AG09319 (cell line): ENCODE results near the gene NYAP2.
A peak's percentile ranks its signal among the peaks of the same experiment; 100 is the strongest.

Experiments used
- DNase-seq: peaks from one replicate; pipeline ENCODE4 v3.0.0-alpha.2; 2010; ENCODE audit warnings: low read depth; ENCODE audit errors: extremely low read depth
- TF ChIP-seq, protein P1 (sequence below): IDR thresholded peaks from 2 replicates; pipeline ENCODE4 v1.5.1; 2011; ENCODE audit warnings: low read depth, mild to moderate bottlenecking, inconsistent platforms, low read length, moderate library complexity

NYAP2 gene

DNA sequence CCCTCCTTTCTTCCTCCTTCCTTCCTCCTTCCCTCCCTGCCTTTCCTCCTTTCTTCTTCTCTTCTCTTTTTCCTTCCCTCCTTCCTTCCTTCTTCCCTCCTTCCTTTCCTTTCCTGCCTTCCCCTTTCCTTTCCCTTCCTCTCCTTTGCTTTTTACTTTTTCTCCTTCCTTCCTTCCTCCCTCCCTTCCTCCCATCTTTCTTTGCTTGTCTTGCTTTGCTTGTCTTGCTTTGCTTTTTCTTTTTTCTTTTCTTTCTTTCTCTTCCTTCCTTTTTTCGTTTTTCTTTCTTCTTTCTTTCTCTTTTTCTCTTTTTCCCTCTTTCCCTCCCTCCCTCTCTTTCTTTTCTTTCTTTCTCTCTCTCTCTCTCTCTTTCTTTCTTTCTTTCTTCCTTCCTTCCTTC is 113.0 kb downstream of the NYAP2 start:
- TF ChIP-seq, protein P1, sequence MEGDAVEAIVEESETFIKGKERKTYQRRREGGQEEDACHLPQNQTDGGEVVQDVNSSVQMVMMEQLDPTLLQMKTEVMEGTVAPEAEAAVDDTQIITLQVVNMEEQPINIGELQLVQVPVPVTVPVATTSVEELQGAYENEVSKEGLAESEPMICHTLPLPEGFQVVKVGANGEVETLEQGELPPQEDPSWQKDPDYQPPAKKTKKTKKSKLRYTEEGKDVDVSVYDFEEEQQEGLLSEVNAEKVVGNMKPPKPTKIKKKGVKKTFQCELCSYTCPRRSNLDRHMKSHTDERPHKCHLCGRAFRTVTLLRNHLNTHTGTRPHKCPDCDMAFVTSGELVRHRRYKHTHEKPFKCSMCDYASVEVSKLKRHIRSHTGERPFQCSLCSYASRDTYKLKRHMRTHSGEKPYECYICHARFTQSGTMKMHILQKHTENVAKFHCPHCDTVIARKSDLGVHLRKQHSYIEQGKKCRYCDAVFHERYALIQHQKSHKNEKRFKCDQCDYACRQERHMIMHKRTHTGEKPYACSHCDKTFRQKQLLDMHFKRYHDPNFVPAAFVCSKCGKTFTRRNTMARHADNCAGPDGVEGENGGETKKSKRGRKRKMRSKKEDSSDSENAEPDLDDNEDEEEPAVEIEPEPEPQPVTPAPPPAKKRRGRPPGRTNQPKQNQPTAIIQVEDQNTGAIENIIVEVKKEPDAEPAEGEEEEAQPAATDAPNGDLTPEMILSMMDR: no peak
- no peak for DNase-seq

DNA sequence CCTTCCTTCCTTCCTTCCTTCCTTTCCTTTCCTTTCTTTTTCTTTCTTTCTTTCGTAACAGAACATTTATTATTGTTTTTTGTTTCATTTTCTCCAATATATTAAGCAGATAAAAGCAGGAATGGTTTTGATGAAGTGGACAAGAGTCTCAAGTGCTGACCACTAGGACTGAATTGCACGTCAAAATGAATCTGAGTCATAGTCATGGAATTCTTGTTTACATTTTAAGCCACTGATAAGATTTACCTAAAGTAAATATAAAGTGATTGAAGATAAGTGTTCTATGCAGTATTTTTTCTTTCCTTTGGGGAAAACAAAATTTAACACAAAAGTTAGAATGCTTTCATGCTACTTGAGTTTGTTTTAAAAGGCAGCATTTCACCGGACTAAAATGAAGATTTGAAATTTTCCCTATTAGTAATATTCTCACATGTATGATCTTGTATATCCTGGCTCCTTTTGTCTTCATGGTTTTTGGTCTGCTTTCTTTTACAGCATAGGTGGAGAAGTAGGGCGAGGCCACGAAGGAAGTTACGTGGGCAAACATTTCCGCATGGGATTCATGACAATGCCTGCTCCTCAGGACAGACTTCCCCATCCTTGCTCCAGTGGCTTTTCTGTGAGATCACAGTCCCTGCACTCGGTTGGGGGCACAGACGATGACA is 113.5 kb downstream of the NYAP2 start:
- peak; percentile 2 for DNase-seq

DNA sequence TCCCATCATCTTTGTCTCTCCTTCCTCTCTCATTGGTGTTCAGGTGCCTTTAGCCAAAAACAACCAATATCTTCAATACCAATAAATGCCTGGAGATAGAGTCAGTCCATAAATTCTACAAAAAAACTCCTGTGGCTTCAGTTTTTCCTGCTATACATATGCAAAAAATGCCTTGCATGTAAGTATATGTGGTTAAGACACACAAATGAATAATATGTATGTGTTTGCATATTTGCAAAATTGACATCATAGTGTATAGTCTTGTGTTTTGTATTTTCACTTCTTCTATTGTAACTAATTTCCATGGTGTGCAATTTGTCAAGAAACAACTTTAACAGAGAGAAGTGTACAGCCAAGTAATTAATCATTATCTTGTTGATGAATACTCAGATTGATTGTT is 115.5 kb downstream of the NYAP2 start:
- no peak for DNase-seq
- TF ChIP-seq, protein P1: no peak

More for the DNA sequence above, 113.5 kb downstream of the NYAP2 start:
- TF ChIP-seq, protein P1: no peak

DNA sequence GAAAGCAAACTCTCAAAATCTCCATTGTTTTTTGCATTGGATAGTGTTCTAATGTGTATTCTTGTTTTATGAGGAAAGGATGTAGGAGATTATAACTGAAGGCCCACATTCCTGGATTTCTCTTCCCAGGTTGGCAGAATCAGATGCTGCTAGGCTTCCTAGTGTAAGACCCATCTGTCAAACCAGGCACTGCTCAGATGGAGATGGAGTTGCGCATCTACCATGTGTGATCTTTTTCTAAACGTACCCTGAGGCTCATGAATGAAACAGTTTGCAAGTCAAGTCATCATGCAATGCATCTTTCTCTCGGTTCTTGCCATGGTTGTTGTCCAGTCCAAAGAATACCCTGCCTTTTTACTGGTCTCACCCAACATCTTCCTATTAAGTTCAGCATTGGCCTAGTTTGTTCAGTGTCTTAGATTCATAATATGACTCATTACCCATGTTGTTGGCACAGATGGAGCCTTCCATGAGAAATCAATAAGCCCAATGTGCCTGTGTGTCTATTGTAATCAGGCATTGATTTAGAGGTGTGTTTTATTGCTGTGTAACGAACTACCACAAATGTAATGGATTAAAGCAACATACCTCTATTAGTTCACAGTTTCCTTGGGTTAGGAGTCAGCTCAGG is 127.4 kb downstream of the NYAP2 start:
- no peak for DNase-seq
- TF ChIP-seq, protein P1: no peak

DNA sequence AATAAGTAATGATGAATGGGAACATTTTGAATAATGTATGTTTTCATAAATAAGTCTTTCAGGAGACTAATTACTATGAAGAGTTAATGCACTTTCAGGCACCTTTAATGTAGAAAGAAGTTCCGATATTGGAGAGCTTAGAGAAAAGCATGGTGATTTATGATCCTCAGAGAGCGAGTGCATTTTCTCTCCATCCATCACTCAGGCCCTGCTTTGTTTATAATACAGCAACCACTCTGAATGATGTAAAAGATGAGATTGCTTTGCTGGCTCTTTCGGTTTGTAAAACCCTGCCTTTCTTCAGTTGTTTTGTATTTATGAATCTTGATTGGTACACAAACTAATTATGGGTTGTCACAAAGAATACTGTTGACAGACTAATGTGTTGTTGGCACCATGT is 132.0 kb downstream of the NYAP2 start:
- TF ChIP-seq, protein P1: no peak
- no peak for DNase-seq

DNA sequence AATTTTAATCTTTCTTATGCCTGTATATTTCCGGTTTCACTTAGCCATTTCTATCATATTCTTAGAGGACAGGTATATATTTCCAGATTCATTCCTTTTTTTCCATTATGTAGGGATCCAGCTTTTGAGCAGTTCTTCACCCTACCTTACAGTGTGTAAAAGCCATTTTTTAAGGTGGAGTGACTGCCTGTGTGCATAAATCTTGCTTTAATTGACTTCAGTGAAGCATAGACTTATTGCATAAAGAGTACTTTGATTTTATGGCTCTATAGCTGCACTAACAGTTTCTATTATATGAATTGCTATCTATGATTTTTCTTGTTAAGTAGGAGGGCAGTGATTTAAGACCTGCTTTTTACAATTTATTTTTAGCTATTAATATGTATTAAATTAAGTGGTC is 132.6 kb downstream of the NYAP2 start:
- DNase-seq: no peak
- TF ChIP-seq, protein P1: no peak

DNA sequence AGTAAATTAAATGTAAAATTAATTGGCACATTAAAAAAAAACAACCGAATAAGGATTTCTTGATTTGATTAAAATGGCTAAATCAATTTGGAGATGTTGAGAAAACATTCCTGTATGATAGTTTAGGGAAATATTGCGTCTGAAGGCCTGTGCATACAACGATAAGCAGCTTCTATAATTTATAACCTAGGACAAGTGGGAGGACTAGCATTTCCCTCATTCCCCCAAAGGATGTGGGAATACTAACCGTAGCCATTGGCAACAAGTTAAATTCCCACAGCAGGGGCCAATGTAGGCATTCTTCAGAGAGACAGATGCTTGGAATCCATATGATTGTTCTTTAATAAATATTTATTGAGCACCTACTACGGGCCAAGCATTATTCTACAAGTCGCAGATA is 134.5 kb downstream of the NYAP2 start:
- TF ChIP-seq, protein P1: no peak
- DNase-seq: no peak
